K562 (cell line): ENCODE data around the gene RNF13. TPM values are rescaled to one million over a fixed set of nuclear protein-coding genes. Genes with fewer than 3 reads are reported as not detected.

ENCODE experiments used
- ATAC-seq: fragments of 200-7000 bp; cut with Tn5 transposase; 3 replicates; pipeline ENCODE4 v1.9.1; 2020; ENCODE audit warnings: moderate library complexity
- BruUV-seq: library from RNA; stranded (reverse); fragments of 400-500 nt; replicated peaks from 2 replicates; lab custom pipeline; 2021; lab: Mats Ljungman, UMichigan
- CTCF ChIA-PET: fragments of 300-600 bp; formaldehyde crosslinking; extraction: SDS; loops from one replicate; lab custom pipeline; 2021; ENCODE audit warnings: low intra/inter-chr PET ratio; lab: Yijun Ruan, JAX
- POLR2A ChIA-PET: fragments of 300-600, 350-650 bp; sonication (Branson Sonifier 250); formaldehyde crosslinking; extraction: SDS; loops from one replicate; lab custom pipeline; 2021; ENCODE audit warnings: antibody characterized with exemption, inconsistent platforms; lab: Yijun Ruan, JAX
- DNase-seq, 4 experiments: peaks; one replicate each; pipeline versions ENCODE4 v3.0.0 to v3.0.0-alpha.2; 2011 to 2018; ENCODE audit warnings: low spot score in 3 of 4, mixed read lengths in 3 of 4; ENCODE audit errors: extremely low read depth in 1 of 4
- FAIRE-seq: peaks from 2 replicates; lab custom pipeline; 2011; peaks lifted over from hg19 to GRCh38; lab: Jason Lieb, UNC
- H2AFZ ChIP-seq: 2 replicates; pipeline ENCODE4 v1.6.0; 2011; ENCODE audit warnings: low read depth, low read length, control low read depth, inconsistent platforms
- H3K27ac ChIP-seq: fragments of 200-600 bp; 3 replicates; pipeline ENCODE4 v1.8.0; 2011; ENCODE audit warnings: low read depth, mild to moderate bottlenecking, control low read depth, inconsistent platforms, low read length, moderate library complexity, mixed read lengths; ENCODE audit errors: extremely low read depth
- H3K27me3 ChIP-seq, 2 experiments: fragments of 300-600 bp in 1 of 2; 2 replicates in 1 of 2; 3 replicates in 1 of 2; pipeline versions ENCODE4 v1.6.0 to v1.8.0; 2011; ENCODE audit warnings: inconsistent platforms in 2 of 2, low read length in 2 of 2, mild to moderate bottlenecking in 1 of 2, mixed read lengths in 1 of 2, moderate library complexity in 1 of 2; ENCODE audit not compliant: control insufficient read depth in 2 of 2, insufficient read depth in 2 of 2
- H3K36me3 ChIP-seq: fragments of 300-600 bp; 3 replicates; pipeline ENCODE4 v1.8.0; 2011; ENCODE audit warnings: mild to moderate bottlenecking, low read length, inconsistent platforms; ENCODE audit not compliant: control insufficient read depth, insufficient read depth
- H3K4me1 ChIP-seq, 2 experiments: fragments of 200-600 bp in 1 of 2; replicated peaks in 1 of 2; 2 replicates in 1 of 2; 3 replicates in 1 of 2; pipeline versions ENCODE4 v1.5.1 to v1.8.0; 2011; ENCODE audit warnings: inconsistent platforms in 2 of 2, low read length in 2 of 2, mild to moderate bottlenecking in 1 of 2, mixed read lengths in 1 of 2, moderate library complexity in 1 of 2; ENCODE audit not compliant: control insufficient read depth in 2 of 2, insufficient read depth in 2 of 2
- H3K4me2 ChIP-seq: 2 replicates; pipeline ENCODE4 v1.6.1; 2011; ENCODE audit warnings: low read length, control low read depth, inconsistent platforms, mixed read lengths; ENCODE audit not compliant: insufficient read depth
- H3K4me3 ChIP-seq: fragments of 200-600 bp; sonication (generic), shearing (Covaris generic); 2 replicates; pipeline ENCODE4 v1.5.1; 2016; ENCODE audit warnings: control low read depth, inconsistent platforms
- H3K79me2 ChIP-seq: fragments of 200-600 bp; 3 replicates; pipeline ENCODE4 v1.8.0; 2011; ENCODE audit warnings: low read length, inconsistent platforms; ENCODE audit not compliant: control insufficient read depth, insufficient read depth
- H3K9ac ChIP-seq, 2 experiments: 2 replicates each; pipeline versions ENCODE4 v1.6.0 to v1.6.1; 2011; ENCODE audit warnings: low read depth in 2 of 2, low read length in 2 of 2, control low read depth in 1 of 2, inconsistent platforms in 1 of 2, mild to moderate bottlenecking in 1 of 2, mixed read lengths in 1 of 2; ENCODE audit not compliant: insufficient read depth in 1 of 2
- H3K9me1 ChIP-seq: one replicate; pipeline ENCODE4 v1.6.0; 2011; ENCODE audit warnings: inconsistent platforms, mild to moderate bottlenecking, low read length, moderate library complexity; ENCODE audit not compliant: control insufficient read depth, insufficient read depth
- H3K9me3 ChIP-seq: replicated peaks from 2 replicates; pipeline ENCODE4 v1.5.1; 2011; ENCODE audit warnings: low read depth, low read length, inconsistent platforms; ENCODE audit not compliant: control insufficient read depth, insufficient read depth
- H4K20me1 ChIP-seq: replicated peaks from 2 replicates; pipeline ENCODE4 v1.6.1; 2011; ENCODE audit warnings: low read length, inconsistent platforms, mixed read lengths; ENCODE audit not compliant: control insufficient read depth, insufficient read depth
- NR1H2 ChIP-seq: sonication (generic); formaldehyde crosslinking; IDR thresholded peaks from 2 replicates; pipeline ENCODE4 v1.4.0; 2020; ENCODE audit warnings: mild to moderate bottlenecking, missing genetic modification reagents
- SETDB1 ChIP-seq: IDR thresholded peaks from one replicate; pipeline ENCODE4 v1.6.1; 2012; ENCODE audit warnings: low read length, control low read depth, inconsistent platforms
- U2AF1 ChIP-seq: fragments of 200-400 bp; formaldehyde crosslinking; optimal IDR thresholded peaks from 2 replicates; pipeline ENCODE3; 2017; ENCODE audit warnings: mild to moderate bottlenecking, low read depth, low read length, moderate library complexity
- ZBTB11 ChIP-seq, 3 experiments: fragments of 200-800 bp in 1 of 3; fragments of 250-450 bp in 1 of 3; fragments of 450-650 bp in 1 of 3; sonication (Bioruptor Pico) in 1 of 3; sonication (Bioruptor generic) in 1 of 3; formaldehyde crosslinking in 1 of 3; IDR thresholded peaks; 2 replicates each; pipeline versions ENCODE4 v1.6.1 to v1.8.0; 2016 to 2022; ENCODE audit warnings: mild to moderate bottlenecking in 2 of 3, missing genetic modification characterization in 2 of 3, missing compliant biosample characterization in 1 of 3, moderate library complexity in 1 of 3
- ZNF589 ChIP-seq: fragments of 200-800 bp; sonication (Bioruptor generic); IDR thresholded peaks from 2 replicates; pipeline ENCODE4 v1.6.1; 2016; ENCODE audit warnings: low read depth, missing genetic modification characterization, missing compliant biosample characterization
- WGBS: fragments of 100-300 bp; shearing (Covaris generic); methylation state at CpG from one replicate; pipeline ENCODE4 v1.1.6; 2016; ENCODE audit warnings: low coverage, mixed read lengths; ENCODE audit not compliant: insufficient coverage; ENCODE audit errors: missing lambda C conversion rate; 5-methylcytosine and 5-hydroxymethylcytosine counted together
- in situ Hi-C: fragments of 300-500 bp; cut with MboI; formaldehyde crosslinking; loops from 4 replicates; pipeline ENCODE4 v1.15.0; 2018; ENCODE audit warnings: inconsistent platforms, mixed read lengths
- intact Hi-C: fragments of 100-400 bp; cut with micrococcal nuclease; formaldehyde crosslinking; loops from 2 replicates; pipeline ENCODE4 v1.14.2; 2022
- polyA plus RNA-seq, 8 experiments: library from polyadenylated mRNA; depleted of rRNA in 4 of 8; stranded (reverse) in 5 of 8; unstranded in 3 of 8; fragments of >200 nt; fragmentation: Nextera tagmentation in 2 of 8; fragmentation: Illumina TruSeq in 1 of 8; extraction: Ambion mirVana in 2 of 8; extraction: Trizol in 1 of 8; gene quantifications; 2 replicates each; pipeline versions ENCODE4 v1.2.1 to v1.2.3, GENCODE V29; 2011 to 2014; ENCODE audit warnings: inconsistent platforms in 1 of 8, missing spikeins in 1 of 8
- total RNA-seq, 7 experiments: library from RNA; depleted of rRNA in 6 of 7; stranded (reverse); fragments of >200 nt in 6 of 7; fragmentation: Illumina TruSeq in 2 of 7; extraction: Trizol in 2 of 7; gene quantifications; 2 replicates each; pipeline versions ENCODE4 v1.2.1 to v1.2.3, GENCODE V29; 2011 to 2021; ENCODE audit warnings: low replicate concordance in 1 of 7

RNF13 gene
- total and polyA plus RNA-seq, 9 of the 15 experiments (the other 6 are each of a cell fraction or from before 2014, with no cell fraction given) = 12.7 to 35.8 (median 18.9) TPM

DNA sequence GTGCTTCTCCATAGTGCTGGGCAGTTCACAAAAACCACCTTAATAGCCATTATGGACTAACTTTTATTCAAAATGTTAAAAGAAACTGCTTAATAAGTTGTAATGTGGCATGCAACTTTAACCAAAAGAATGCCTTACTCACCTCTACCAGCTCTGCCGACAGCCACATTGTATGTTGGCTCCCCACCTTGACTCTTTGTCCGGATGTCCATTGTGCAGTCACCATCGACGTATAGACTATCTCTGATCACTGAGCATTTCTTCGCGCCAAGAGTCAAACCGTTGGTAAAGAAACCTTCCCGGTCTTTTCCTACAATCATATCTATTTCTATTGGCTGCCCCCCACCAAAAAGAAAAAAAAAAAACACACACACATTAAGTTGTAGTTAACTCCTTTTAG lies 155.2 kb downstream of the RNF13 start:
- no peak overlapping the region for H2AFZ ChIP-seq
- POLR2A ChIA-PET = interaction anchor here (0.7 kb wide), 2 partner anchors 10 to 18 kb away, joined by 3 read pairs; no protein-coding TSS in a partner anchor
- in situ Hi-C loops = loop anchor here (25.0 kb wide), 1 partner anchor 544 kb away; no protein-coding TSS in a partner anchor
- H3K27me3 ChIP-seq = peaks cover 6 to 13% of the 10 kb centered on the region in 2 experiments; a peak in 3 of 5 replicates
- H3K27ac ChIP-seq = no peak overlapping the region
- H3K36me3 ChIP-seq = no peaks in the 10 kb centered on the region
- intact Hi-C loops = no loop called here
- no peaks in the 10 kb centered on the region for H3K79me2 ChIP-seq
- H3K4me1 ChIP-seq = peaks cover 0 to 18% of the 10 kb centered on the region in 2 experiments; a peak in 3 of 5 replicates
- no peak for FAIRE-seq
- no peak overlapping the region for H3K9ac ChIP-seq
- no peak for ATAC-seq
- H3K9me1 ChIP-seq = no peaks in the 10 kb centered on the region
- no peak overlapping the region for H3K4me2 ChIP-seq
- no peak for TF ChIP-seq NR1H2 (CRISPR knock-in tag)
- BruUV-seq = no TSS peak
- no peaks in the 10 kb centered on the region for H3K9me3 ChIP-seq
- no peak for DNase-seq
- CTCF ChIA-PET = interaction anchor here (1.7 to 2.1 kb wide), 2 partner anchors 217 to 252 kb away, joined by 8 to 20 read pairs; no protein-coding TSS in a partner anchor
- no peaks in the 10 kb centered on the region for H4K20me1 ChIP-seq
- H3K4me3 ChIP-seq = no peak overlapping the region
- 69% methylated on average over 8 of the region's 8 CpGs for WGBS

DNA sequence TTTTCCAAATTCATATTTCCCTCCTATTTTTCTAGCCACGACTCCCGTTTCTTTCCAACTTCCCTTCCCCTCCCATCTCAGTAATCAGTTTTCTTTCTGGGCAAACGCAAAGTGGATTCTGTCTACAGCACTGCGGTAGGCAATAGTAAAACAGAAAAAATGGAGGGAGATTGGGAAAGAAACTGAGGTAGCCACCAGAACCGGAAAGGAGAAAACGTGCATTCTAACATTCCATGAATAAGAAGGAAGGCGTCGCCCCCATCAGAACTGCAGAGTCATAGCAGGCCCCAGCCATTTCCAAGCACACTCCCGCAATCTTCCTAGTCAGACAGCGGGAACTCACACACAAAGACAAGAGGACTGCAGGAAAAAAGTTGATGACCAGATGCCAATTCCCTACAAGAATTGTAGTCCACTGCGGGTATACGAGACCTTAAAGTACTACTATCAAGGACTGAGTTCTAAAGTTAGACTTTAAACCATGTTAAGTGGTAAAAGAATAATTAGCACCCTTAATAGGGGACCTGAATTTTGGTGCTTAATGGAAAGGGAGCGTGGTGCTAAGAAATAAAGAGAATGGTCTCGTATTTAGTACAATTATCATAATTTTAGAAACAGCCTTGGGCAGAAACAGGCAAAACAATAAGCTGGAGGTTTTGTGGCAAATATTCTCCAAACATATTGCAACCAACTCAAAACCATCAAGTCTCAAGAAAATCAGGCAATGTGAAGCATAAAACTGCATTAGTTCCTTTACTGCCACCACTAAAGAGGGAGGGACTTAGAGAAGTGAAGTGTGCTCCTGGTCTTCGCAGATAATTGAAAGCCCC lies 156.3 kb downstream of the RNF13 start:
- DNase-seq (peak; percentile 7 to 25 (median 22)), ATAC-seq (no peak), FAIRE-seq (peak; percentile 63)
- no peaks in the 10 kb centered on the region for H3K9me1 ChIP-seq
- CTCF ChIA-PET = interaction anchor here (0.7 kb wide), 1 partner anchor 333 kb away, joined by 3 read pairs; no protein-coding TSS in a partner anchor
- intact Hi-C loops = no loop called here
- POLR2A ChIA-PET = interaction anchor here (0.7 kb wide), 1 partner anchor 178 kb away, joined by 3 read pairs; no protein-coding TSS in a partner anchor
- H3K79me2 ChIP-seq = no peaks in the 10 kb centered on the region
- in situ Hi-C loops = loop anchor here (25.0 kb wide), 1 partner anchor 543 kb away; no protein-coding TSS in a partner anchor
- H2AFZ ChIP-seq = 0 out of 2 replicates have a peak overlapping the region, but pooled peaks have one; percentile 30
- no peaks in the 10 kb centered on the region for H3K36me3 ChIP-seq
- no peak overlapping the region; a peak in 1 of 4 replicates for H3K9ac ChIP-seq
- H3K4me1 ChIP-seq = peaks cover 0 to 18% of the 10 kb centered on the region in 2 experiments; a peak in 3 of 5 replicates
- peaks cover 6 to 13% of the 10 kb centered on the region in 2 experiments; a peak in 3 of 5 replicates for H3K27me3 ChIP-seq
- no peak overlapping the region for H3K27ac ChIP-seq
- no TSS peak for BruUV-seq
- no peaks in the 10 kb centered on the region for H4K20me1 ChIP-seq
- no peak overlapping the region for H3K4me3 ChIP-seq
- no peaks in the 10 kb centered on the region for H3K9me3 ChIP-seq
- WGBS = 58% methylated on average over 15 of the region's 15 CpGs
- no peak overlapping the region for H3K4me2 ChIP-seq
- TF ChIP-seq ZBTB11 (CRISPR knock-in tag; IDR thresholded peaks at IDR 0.05) = no peak
- TF ChIP-seq ZNF589 (CRISPR knock-in tag) = no peak
- no peak for TF ChIP-seq U2AF1
- no peak for TF ChIP-seq SETDB1
